ENCODE results near the gene HLA-DMB. TPM values are rescaled to one million over a fixed set of nuclear protein-coding genes. Genes with fewer than 3 reads are reported as not detected.

HLA-DMB gene
- total RNA-seq: 10 to 100 TPM in 1 of 2 donors, 1 to 10 TPM in 1; 6.9 to 15.8 TPM
- long read RNA-seq, partial matches to known transcripts: 0 of 2 reads
- long read RNA-seq, other reads (novel, unspliced or antisense): 0 of 2 reads

DNA sequence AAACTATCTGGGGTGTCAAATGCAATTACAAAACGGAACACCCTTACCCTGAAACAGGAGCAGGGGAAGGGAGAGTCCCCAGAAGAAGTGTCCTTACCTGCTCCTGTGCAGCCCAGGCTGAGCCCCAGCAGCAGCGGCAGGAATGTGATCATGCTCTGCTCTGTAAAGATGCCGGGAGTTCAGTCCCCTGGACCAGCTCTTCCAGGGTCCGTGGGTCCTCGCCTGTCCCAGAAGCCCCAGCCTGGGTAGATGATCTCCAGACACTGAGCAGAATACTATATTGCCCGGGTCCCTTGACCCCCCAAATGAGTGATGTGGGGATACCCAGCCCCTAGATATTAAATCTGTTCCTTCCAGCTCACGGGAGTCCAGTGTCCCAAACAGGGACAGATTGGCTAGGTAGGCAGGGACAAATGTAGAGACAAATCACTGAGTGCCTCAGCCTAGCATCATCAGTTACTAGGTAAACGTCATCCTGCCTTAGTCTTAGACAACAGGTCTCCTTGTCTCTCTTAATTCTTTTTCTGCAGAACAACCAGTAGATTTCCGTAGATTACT, at the start of gene HLA-DMB:
Gene HLA-DMB, minus strand, starts transcription at position 373 of the 558 bp plus-strand sequence. Its CDS starts 221 bp downstream, at position 152.
- ATAC-seq: peak; percentile 92 to 95
- intact Hi-C loops (cut with DNase I): no loop called here
- DNase-seq: peak; percentile 30

DNA sequence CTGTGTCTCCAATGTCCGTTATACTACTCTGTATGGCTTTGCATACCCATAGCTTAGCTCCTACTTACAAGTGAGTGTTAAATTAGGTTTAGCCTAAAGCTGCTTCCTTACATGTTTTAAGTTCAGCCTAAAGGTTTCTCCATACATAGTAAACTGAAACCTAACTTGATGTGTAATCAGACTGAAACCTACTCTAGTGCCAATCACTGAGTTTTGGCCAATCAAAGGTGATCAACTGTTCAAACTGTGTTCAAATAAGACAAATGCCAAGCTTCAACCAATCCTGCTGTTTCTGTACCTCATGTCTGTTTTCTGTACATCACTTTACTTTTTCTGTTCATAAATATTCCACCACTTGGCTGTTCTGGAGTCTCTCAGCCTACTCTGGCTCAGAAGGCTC, 48.5 kb upstream of the HLA-DMB start:
- ATAC-seq (no peak), DNase-seq (no peak)
- intact Hi-C loops (cut with DNase I): no loop called here

DNA sequence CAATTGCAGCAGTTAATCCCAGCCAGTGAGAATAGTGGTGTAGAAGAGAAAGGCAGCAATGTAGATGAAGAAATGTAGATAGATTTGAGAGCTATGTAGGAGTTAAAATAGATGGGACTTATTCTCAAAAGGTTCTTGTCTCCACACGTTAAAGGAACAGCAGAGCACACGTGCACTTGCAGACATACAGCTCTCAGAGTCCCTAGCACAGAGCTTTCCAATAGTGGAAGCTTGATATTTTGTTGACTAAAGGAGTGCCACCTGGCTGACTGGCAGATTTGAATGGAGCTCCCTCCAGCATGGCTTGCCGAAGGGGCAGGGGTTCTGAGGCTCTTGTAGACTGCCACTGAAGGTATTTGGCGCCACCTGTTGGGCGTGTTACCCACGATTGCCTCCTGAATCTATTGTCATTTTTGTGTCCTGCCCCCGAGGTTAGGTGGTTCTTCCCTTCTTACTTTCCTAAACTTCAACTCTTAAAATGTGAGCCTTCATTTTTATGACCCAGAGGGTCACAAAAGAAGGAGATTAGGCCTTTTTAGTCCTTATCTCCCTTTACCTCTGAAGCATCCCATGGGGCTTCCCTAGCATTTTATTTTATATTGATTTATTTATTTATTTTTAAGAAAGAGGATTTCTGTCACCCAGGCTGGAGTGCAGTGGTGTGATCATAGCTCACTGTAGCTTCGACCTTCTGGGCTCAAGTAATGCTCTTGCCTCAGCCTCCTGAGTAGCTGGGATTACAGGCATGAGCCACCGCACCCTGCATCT, 44.0 kb upstream of the HLA-DMB start:
- DNase-seq: peak; percentile 93
- ATAC-seq: peak; percentile 76 to 90
- intact Hi-C loops (cut with DNase I): loop anchor here (1.0 to 2.0 kb wide), 2 partner anchors 52 to 99 kb away; no protein-coding TSS in a partner anchor

DNA sequence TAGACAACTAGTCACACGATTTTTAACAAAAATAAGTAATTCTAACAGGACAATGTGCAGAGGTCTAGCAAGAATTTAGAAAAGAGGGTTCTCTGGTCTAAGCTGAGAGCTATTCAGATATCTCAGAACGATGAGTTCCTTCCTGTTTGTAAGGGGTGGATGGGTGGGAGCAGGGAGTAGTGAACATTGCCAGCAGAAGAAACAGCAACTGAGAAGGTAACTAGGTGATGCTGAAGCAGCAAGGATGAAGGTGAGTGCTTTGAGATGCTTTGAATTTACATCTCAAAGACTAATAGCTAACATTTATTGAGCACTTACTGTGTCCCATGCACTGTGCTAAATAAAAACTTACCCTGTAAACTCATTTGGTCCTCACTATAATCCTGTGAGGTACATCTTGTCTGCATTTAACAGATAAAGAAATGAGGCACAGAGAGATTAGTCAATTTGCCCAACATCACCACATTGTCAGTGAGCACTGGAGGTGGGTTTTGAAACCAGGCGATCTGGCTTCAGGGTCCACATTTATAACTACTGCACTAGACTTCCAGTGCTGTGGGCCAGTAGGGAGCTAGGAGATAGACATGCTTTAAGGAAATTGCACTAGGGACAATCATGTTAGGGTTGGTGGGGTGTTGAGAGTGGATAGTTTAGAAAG, 43.3 kb upstream of the HLA-DMB start:
- intact Hi-C loops (cut with DNase I): loop anchor here (1.0 to 2.0 kb wide), 2 partner anchors 51 to 98 kb away; no protein-coding TSS in a partner anchor
- no peak for DNase-seq
- peak in 1 of 2 donors; percentile 9 for ATAC-seq

DNA sequence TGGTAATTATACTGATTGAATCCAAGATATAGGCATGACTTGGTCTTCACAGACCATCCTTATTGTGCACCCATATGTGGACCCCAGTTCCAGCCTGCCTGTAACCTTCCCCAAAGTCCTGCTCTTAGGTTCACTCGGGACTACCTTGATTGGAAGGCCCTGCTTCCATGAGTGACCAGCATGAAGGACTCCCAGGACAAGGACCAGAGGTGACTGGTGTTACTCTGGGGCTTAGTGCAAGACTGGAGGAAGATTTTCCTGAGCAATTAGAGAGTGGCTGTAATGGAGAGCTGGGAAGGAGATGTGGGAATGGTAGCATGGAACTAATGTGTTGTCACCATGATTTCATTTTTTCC, 42.6 kb upstream of the HLA-DMB start:
- ATAC-seq (peak in 1 of 2 donors; percentile 17), DNase-seq (no peak)
- intact Hi-C loops (cut with DNase I): no loop called here

DNA sequence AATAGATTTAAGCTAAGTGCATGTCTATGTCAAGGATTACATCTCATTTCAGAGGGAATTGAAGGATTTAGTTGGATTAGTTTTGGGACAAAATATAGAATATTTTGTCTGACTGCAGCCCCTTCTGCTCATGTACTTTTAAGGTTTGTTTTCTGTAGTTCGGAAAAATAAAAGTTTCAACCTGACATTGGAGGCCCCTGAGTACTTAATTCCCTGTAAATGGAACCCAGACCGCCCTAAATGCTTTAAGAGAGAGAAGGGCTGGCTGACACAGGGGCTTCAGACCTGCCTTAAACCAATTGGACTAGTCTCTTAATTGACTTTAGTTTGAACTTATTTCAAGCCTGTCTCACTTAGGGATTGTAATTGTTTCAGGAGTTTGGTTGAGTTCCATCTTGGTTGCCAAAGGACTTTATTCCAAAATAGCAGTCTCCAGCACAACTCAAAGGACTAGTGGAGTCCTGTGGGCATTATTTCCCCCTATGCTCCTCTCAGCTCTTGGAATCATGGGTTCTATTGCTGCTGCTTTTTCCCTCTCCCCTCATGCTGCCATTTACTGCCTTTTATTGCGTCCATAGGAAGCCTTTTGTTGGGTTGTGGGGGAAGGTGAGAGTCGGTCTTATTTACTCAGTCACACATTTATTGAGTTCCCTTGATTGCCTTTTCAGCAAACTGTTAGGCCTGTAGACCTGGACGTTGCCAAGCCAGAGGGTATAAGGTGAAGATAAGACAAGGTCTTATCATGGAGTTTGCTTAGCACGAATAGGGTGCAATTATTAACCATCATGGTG, 42.1 kb upstream of the HLA-DMB start:
- intact Hi-C loops (cut with DNase I): no loop called here
- ATAC-seq: peak in 1 of 2 donors; percentile 1
- no peak for DNase-seq

DNA sequence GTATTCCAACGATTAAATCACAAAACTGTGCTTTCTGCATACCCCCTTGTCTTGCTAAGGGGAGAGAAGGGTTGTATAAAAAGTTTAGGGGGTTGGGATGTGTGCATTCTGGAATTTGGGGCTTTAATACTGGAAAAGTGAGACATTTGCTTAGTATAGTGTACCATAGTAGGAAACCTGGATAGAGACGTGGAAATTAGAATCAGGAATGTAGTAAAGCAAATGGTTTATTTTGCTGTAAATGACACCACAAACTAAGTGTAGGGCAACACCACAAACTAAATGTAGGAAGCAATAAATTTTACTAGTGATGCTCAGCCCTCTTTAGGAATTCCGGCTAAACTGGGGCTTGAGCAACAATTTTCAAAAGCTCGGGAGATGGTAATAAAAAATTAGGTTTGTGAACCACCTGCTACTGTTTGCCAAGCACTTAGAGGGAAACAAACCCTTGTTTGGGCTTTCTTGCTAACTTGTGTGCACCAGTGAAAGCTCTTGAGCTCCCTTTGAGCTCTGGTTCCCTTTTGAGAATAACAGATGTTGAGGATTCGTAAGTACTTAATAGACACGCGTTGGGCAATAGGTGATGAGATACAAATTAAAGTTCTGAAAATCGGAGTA, 41.4 kb upstream of the HLA-DMB start:
- ATAC-seq (no peak), DNase-seq (no peak)
- intact Hi-C loops (cut with DNase I): no loop called here

DNA sequence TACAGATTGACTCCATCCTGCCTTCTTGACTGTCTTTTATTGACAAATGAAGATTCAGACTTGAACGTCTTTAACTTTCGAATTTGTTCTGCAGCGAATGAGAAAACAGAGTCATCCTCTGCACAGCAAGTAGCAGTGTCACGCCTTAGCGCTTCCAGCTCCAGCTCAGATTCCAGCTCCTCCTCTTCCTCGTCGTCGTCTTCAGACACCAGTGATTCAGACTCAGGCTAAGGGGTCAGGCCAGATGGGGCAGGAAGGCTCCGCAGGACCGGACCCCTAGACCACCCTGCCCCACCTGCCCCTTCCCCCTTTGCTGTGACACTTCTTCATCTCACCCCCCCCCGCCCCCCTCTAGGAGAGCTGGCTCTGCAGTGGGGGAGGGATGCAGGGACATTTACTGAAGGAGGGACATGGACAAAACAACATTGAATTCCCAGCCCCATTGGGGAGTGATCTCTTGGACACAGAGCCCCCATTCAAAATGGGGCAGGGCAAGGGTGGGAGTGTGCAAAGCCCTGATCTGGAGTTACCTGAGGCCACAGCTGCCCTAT, 39.7 kb upstream of the HLA-DMB start:
- intact Hi-C loops (cut with DNase I): no loop called here
- DNase-seq (no peak), ATAC-seq (no peak)

DNA sequence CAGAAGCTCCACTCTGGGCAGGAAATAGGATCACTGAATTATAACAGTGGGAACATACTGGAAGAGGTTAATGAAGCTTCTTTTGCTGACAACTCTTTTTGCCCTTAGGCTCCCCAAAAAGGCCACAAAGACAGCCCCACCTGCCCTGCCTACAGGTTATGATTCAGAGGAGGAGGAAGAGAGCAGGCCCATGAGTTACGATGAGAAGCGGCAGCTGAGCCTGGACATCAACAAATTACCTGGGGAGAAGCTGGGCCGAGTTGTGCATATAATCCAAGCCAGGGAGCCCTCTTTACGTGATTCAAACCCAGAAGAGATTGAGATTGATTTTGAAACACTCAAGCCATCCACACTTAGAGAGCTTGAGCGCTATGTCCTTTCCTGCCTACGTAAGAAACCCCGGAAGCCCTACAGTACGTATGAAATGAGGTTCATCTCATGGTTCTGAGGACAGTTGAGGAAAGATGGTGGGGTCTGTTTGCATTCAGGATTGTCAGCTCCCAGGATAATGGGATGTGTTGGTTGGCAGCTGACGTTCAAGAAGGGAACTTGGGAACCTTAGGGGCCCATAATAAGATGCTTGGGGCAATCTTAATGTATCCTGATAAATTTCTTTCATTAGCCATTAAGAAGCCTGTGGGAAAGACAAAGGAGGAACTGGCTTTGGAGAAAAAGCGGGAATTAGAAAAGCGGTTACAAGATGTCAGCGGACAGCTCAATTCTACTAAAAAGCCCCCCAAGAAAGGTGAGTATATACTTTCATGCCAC, 39.1 kb upstream of the HLA-DMB start:
- intact Hi-C loops (cut with DNase I): no loop called here
- DNase-seq (no peak), ATAC-seq (no peak)

DNA sequence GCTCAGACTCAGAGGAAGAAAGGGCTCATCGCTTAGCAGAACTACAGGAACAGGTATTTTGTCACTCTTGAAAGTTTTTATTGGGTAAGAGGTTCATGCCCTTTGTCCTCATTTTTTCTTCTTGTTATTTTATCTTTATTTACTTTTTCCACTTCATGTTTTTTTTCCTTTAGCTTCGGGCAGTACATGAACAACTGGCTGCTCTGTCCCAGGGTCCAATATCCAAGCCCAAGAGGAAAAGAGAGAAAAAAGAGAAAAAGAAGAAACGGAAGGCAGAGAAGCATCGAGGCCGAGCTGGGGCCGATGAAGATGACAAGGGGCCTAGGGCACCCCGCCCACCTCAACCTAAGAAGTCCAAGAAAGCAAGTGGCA, 37.1 kb upstream of the HLA-DMB start:
- ATAC-seq: no peak
- intact Hi-C loops (cut with DNase I): no loop called here
- no peak for DNase-seq

DNA sequence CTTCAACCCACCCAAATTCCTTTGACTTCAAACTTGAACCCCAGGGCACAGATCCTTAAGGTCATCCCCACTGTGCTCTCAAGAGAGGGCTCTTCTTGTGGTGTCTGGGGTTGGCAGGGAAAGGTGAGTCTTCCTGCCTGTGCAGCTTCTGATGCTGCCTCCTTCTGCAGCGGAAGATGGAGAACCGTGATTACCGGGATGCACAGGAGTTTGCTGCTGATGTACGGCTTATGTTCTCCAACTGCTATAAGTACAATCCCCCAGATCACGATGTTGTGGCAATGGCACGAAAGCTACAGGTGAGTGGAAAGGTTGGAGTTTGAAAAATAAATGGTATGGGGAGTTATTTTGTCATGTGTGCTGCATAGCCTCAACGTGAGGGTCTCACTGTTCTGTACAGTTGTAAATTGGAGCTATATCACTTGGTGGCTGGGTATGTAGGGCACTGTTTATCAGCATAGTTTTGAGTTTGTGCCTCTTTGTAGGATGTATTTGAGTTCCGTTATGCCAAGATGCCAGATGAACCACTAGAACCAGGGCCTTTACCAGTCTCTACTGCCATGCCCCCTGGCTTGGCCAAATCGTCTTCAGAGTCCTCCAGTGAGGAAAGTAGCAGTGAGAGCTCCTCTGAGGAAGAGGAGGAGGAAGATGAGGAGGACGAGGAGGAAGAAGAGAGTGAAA, 36.6 kb upstream of the HLA-DMB start:
- intact Hi-C loops (cut with DNase I): no loop called here
- ATAC-seq (no peak), DNase-seq (no peak)

DNA sequence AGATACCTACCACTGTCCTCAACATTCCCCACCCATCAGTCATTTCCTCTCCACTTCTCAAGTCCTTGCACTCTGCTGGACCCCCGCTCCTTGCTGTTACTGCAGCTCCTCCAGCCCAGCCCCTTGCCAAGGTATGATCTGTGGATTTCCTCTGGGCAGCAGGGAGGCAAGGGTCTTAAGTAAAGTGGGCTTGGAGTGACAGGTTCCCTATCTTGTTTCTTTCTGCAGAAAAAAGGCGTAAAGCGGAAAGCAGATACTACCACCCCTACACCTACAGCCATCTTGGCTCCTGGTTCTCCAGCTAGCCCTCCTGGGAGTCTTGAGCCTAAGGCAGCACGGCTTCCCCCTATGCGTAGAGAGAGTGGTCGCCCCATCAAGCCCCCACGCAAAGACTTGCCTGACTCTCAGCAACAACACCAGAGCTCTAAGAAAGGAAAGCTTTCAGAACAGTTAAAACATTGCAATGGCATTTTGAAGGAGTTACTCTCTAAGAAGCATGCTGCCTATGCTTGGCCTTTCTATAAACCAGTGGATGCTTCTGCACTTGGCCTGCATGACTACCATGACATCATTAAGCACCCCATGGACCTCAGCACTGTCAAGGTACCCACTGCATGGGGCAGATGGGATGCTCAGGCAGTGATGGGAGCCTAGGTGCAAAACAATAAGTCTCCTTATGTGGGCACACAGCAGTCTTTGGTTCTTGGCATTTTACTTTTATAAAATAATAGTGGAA, 35.7 kb upstream of the HLA-DMB start:
- no peak for DNase-seq
- ATAC-seq: no peak
- intact Hi-C loops (cut with DNase I): no loop called here

DNA sequence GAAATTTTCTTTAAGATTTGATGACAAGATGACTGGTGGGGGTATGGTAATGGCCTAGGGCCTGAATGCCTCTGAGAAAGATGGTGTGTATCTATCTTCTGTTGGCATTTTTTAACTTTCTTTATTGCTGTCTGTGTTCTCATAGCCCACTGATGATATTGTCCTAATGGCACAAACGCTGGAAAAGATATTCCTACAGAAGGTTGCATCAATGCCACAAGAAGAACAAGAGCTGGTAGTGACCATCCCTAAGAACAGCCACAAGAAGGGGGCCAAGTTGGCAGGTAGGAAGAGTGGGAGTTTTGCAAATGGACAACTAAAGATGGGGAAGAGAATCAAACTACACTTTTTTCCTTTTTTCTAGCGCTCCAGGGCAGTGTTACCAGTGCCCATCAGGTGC, 35.1 kb upstream of the HLA-DMB start:
- ATAC-seq (no peak), DNase-seq (no peak)
- intact Hi-C loops (cut with DNase I): no loop called here

DNA sequence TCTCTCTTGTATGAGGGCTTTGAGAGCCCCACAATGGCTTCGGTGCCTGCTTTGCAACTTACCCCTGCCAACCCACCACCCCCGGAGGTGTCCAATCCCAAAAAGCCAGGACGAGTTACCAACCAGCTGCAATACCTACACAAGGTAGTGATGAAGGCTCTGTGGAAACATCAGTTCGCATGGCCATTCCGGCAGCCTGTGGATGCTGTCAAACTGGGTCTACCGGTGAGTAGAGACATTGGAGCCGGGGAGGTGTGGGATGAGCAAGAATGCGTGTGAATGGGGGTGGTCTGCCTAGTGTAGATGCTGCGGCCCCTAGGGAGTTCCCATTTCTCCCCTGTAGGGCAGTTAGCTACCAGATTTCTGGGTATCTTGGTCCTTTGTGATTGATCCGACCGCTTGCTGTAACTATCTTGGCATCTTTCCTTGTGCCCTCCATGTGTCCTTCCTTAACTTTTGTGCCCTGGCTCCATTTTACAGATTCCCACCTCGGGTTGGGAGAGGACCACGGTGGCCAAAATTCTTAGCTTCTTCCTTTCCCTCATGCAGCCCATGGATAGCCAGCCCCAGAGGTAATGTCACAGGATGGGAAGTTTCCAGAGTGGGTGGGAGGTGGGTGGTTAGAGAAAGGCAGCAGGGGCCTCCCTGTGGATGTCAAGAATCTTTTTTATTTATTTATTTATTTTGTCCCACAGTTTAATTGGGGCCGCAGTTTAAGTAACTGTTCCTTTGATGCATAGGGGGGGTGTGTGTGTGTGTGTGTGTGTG, 33.9 kb upstream of the HLA-DMB start:
- intact Hi-C loops (cut with DNase I): no loop called here
- DNase-seq (no peak), ATAC-seq (no peak)

DNA sequence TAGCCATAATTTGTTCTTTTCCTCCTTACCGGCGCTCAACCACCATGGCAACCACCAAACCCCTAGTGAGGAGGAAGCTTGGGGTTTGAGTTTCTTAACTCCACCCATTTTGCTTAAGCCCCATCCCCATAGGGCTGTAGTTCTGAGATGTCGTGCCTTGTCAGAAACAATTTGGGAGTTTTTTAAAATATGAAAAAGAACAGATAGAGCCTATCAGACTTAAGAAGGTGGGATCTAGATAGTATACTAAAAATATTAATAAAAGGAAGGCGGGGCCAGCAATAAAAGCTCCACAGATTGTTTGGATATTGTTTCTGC, 33.1 kb upstream of the HLA-DMB start:
- ATAC-seq: no peak

More for the DNA sequence above, 33.1 kb upstream of the HLA-DMB start:
- DNase-seq: no peak
- intact Hi-C loops (cut with DNase I): no loop called here
